ENCODE data around the gene CHSY1. TPM values are rescaled to one million over a fixed set of nuclear protein-coding genes. Genes with fewer than 3 reads are reported as not detected.

CHSY1 gene
- total and polyA plus RNA-seq, 10 of the 15 experiments (the other 5 are each of a cell fraction or from before 2014, with no cell fraction given): 1.4 to 31.2 (median 10.5) TPM

DNA sequence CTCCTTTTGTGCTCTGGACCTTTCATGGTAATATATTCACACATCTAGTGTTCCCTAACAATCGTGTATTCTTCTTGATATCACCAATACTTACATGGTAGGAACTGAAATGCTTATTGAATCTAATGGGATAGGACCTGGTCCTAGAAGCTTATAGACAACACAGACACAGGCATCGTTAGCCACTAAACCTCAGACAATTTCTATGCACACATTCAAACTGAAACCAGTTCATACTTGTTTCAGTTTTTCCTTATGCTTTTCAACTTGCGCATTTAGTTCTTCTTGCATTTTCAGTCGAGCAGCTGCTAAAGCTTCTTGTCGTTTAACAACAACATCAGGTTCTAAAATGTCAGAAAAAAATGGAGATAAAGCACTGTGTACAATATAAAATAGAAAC lies 23.2 kb upstream of the CHSY1 start (continued):
- TF ChIP-seq POLR2AphosphoS5 (IDR thresholded peaks at IDR 0.05; ENCODE audit: low read length) (0 out of 2 replicates have a peak, but pooled peaks have one; percentile 35), ATF7 (IDR thresholded peaks at IDR 0.05; ENCODE audit: low read depth) (peak; percentile 53; the same call in 1 of the 2 replicates), YY1 (IDR thresholded peaks at IDR 0.05; ENCODE audit: low read depth, low read length) (no peak), ZNF622 (IDR thresholded peaks at IDR 0.05) (no peak), EP300 (IDR thresholded peaks at IDR 0.05; ENCODE audit: borderline replicate concordance in 1 of 2, control insufficient read depth in 1 of 2, low read depth in 2 of 2, low read length in 2 of 2) (peak; percentile 37 to 47; a peak in 2 of 4 replicates), POU2F2 (IDR thresholded peaks at IDR 0.05; ENCODE audit: borderline replicate concordance, low read depth, low read length) (peak; percentile 65; the same call in 1 of the 3 replicates), LARP7 (IDR thresholded peaks at IDR 0.05) (no peak), SMARCA5 (IDR thresholded peaks at IDR 0.05) (0 out of 2 replicates have a peak, but pooled peaks have one; percentile 29), MTA3 (IDR thresholded peaks at IDR 0.05; ENCODE audit: borderline replicate concordance, low read length) (no peak), SREBF1 (IDR thresholded peaks at IDR 0.05; ENCODE audit: low read length) (no peak), MXI1 (IDR thresholded peaks at IDR 0.05; ENCODE audit: low read depth, low read length) (peak; percentile 49; the same call in 1 of the 2 replicates), ZNF24 (IDR thresholded peaks at IDR 0.05) (peak; percentile 77)
- TF ChIP-seq, protein P1, sequence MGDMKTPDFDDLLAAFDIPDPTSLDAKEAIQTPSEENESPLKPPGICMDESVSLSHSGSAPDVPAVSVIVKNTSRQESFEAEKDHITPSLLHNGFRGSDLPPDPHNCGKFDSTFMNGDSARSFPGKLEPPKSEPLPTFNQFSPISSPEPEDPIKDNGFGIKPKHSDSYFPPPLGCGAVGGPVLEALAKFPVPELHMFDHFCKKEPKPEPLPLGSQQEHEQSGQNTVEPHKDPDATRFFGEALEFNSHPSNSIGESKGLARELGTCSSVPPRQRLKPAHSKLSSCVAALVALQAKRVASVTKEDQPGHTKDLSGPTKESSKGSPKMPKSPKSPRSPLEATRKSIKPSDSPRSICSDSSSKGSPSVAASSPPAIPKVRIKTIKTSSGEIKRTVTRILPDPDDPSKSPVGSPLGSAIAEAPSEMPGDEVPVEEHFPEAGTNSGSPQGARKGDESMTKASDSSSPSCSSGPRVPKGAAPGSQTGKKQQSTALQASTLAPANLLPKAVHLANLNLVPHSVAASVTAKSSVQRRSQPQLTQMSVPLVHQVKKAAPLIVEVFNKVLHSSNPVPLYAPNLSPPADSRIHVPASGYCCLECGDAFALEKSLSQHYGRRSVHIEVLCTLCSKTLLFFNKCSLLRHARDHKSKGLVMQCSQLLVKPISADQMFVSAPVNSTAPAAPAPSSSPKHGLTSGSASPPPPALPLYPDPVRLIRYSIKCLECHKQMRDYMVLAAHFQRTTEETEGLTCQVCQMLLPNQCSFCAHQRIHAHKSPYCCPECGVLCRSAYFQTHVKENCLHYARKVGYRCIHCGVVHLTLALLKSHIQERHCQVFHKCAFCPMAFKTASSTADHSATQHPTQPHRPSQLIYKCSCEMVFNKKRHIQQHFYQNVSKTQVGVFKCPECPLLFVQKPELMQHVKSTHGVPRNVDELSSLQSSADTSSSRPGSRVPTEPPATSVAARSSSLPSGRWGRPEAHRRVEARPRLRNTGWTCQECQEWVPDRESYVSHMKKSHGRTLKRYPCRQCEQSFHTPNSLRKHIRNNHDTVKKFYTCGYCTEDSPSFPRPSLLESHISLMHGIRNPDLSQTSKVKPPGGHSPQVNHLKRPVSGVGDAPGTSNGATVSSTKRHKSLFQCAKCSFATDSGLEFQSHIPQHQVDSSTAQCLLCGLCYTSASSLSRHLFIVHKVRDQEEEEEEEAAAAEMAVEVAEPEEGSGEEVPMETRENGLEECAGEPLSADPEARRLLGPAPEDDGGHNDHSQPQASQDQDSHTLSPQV (IDR thresholded peaks at IDR 0.05): no peak
- TF ChIP-seq, protein P2, sequence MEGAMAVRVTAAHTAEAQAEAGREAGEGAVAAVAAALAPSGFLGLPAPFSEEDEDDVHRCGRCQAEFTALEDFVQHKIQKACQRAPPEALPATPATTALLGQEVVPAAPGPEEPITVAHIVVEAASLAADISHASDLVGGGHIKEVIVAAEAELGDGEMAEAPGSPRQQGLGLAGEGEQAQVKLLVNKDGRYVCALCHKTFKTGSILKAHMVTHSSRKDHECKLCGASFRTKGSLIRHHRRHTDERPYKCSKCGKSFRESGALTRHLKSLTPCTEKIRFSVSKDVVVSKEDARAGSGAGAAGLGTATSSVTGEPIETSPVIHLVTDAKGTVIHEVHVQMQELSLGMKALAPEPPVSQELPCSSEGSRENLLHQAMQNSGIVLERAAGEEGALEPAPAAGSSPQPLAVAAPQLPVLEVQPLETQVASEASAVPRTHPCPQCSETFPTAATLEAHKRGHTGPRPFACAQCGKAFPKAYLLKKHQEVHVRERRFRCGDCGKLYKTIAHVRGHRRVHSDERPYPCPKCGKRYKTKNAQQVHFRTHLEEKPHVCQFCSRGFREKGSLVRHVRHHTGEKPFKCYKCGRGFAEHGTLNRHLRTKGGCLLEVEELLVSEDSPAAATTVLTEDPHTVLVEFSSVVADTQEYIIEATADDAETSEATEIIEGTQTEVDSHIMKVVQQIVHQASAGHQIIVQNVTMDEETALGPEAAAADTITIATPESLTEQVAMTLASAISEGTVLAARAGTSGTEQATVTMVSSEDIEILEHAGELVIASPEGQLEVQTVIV (IDR thresholded peaks at IDR 0.05; ENCODE audit: borderline replicate concordance, partially characterized antibody): no peak
- TF ChIP-seq, protein P3, sequence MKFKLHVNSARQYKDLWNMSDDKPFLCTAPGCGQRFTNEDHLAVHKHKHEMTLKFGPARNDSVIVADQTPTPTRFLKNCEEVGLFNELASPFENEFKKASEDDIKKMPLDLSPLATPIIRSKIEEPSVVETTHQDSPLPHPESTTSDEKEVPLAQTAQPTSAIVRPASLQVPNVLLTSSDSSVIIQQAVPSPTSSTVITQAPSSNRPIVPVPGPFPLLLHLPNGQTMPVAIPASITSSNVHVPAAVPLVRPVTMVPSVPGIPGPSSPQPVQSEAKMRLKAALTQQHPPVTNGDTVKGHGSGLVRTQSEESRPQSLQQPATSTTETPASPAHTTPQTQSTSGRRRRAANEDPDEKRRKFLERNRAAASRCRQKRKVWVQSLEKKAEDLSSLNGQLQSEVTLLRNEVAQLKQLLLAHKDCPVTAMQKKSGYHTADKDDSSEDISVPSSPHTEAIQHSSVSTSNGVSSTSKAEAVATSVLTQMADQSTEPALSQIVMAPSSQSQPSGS (IDR thresholded peaks at IDR 0.05; ENCODE audit: low read length): no peak

Measured in GM12878 (cell line).